Stimulated activated CD4-positive, alpha-beta T cell treated with anti-CD3 and anti-CD28 coated beads, Interleukin-2, amount 100 ng/mL, for 48 hours (primary cell): ENCODE data around the gene CPB2.

Source experiments
- DNase-seq, 2 donors: peaks; one replicate each; pipeline ENCODE4 v3.0.0-alpha.2; 2020

The CPB2 gene

DNA sequence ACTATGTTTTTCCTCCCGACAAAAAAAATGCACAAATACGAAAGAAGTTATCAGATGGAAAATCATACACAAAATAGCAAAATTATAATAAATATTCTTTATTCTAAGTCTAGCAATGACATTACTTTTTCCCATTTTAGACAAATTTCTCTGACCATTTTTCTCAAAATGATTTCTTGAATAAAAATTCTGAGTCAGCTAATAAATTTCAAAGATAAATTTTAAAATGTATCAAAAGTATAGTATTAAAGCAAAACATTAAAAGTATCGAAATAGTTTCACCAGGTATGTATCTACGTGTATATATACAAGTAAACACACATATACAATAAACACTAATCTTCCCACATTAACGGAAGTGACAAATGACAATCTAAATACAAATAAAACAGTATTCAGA, 61.2 kb downstream of the CPB2 start:
- no peak for DNase-seq

- no peak for DNase-seq
Measured at GRCh38 chr13:46041419-46041839, 63.4 kb downstream of the CPB2 start.

- no peak for DNase-seq
Measured at GRCh38 chr13:46040763-46041162, 64.1 kb downstream of the CPB2 start.

DNA sequence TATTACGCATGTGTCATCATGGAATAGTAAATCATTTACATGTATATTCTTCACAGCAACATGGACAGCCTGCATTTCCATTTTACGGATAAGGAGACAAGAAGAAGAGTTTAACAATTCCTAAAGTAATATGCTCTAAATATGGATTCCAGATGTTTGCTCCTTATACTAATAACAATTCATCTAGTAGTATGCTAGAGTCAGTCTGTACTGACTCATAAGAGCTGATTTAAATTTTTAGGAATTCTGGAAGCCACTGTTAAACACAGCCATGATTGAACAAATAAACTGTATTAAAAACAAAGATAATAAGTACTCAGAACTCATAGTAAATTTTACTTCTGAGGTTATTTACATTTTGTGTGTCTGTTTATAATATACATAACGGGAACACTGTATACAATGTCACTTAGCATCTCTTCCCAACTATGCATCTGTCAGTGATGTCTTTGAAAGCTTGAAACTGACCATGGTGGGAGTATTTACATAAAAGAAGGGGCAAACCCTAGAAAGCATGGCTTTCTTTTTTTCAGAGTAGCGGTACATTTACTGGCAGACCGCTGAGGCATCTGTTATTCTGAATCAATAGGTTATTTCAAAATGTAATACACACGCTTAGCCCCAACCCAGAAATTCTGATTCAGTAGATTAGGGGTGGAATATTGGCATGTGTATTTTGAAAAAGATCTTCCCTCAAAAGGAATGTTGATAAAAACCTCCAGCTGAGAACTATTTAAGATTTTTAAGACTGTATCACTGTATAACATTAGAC, 65.2 kb downstream of the CPB2 start:
- DNase-seq: no peak

GRCh38 chr13:46038296-46038695, 66.5 kb downstream of the CPB2 start:
- no peak for DNase-seq

GRCh38 chr13:46035066-46035465, 69.8 kb downstream of the CPB2 start:
- DNase-seq: no peak

DNA sequence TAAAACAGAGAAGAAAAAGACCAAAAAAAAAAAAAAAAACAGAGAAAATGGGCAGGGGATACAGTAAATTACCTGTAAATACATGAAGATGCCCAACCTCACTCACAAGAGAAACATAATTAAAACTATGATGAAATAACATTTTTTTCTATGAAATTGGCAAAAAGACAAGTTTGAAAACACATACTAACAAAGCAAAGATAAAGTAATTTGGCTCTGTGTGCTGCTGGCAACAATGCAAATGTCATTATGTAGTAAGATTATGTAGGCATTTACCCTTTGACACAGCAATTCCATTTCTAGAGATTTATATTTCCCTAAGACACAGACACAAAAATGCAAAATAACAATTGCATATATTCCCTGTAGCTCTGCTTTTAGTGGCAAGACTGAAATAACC, 72.5 kb downstream of the CPB2 start:
- no peak for DNase-seq

GRCh38 chr13:46031581-46032263, 73.1 kb downstream of the CPB2 start:
- no peak for DNase-seq

GRCh38 chr13:46025157-46025556, 79.7 kb downstream of the CPB2 start:
- DNase-seq: no peak

DNA sequence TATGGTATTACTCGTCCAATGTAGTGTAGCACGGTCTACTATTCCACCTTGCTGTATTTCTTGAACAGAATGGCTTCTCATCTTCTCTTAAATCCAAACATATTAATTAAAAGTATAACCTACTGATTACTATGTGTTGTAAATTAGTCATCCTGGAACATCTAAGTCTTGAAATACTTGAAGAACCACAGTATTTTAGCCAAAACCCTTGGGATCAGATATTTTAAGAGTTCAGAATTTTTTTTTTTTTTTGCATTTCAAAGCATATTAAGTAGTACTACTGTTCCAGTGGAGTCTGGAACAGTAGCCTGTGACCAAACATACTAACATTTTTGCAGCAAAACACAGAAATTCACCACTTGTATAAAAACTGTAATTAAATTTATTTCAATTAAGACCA, 82.4 kb downstream of the CPB2 start:
- DNase-seq: no peak

- no peak for DNase-seq
Measured at GRCh38 chr13:46016216-46016615, 88.6 kb downstream of the CPB2 start.

DNA sequence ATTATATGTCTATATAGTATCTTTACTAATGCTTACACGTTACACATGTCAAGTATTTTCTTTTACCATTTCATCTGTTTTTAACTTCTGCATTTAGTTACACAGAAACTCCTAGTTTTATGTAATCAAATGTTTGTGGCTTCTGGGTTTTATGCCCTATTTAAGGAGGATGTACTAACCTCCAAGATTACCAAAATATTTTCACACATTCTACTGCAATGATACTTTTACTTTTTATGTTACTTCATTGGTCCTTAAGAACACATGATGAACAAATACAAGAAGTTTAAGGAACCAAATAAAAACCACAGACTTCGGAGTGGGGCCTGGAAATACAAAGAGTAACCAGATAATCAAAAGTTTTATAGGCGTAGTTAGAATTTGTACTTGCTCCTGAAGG, 89.5 kb downstream of the CPB2 start:
- no peak for DNase-seq

DNA sequence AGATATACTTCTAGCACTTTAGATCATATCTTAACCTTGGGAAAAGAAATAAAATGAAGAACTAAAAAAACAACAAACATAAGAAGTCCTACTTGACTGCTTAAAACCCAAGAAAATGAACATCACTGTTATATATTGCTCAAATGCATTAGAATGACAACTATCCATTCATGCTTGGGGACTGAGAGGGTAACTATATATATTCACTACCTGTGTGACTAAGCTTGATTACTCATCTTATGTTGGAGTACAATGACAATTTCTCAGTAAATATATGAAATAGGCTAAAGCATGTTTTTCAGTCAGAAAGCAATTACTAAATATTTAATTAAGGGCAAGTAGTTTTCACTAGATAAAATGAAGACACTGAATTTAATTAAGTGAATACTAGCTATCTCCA, 92.4 kb downstream of the CPB2 start:
- DNase-seq: no peak

DNA sequence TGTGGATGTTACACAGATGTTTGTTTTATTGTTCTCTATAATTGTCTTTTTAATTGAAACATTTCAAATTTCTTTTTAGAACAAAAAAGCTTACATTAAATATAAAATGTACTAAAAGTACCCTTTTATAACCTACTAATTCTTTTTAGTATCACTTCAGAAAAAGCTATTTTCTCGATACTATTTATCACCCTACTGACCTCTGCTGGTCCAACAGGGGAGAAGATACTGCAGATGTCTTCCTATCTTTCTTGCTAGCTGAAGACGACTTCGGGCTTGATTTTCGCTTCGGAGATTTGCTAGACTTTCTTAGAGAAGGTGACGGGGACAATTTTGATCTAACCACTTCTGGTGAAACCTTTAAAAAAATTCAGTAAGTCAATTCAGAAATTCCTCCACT, 94.7 kb downstream of the CPB2 start:
- DNase-seq: no peak

DNA sequence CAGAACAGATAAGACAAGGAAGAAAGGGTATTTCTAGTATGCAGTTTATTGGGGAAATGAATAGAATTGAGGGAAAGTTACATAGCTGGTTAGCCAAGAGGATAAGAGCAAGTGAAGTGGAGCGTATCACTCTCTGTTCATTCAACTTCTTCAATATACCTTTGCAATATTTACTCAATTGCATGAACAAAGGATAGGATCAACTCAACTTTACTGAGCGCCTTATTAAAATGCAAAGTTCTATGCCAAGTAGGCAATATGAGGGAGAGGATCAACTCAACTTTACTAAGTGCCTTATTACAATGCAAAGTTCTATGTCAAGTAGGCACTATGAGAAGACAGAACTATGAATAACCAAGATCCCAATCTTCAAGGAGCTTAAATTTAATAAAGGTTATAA, 96.2 kb downstream of the CPB2 start:
- no peak for DNase-seq

- DNase-seq: no peak
Measured at GRCh38 chr13:46006688-46007452, 98.0 kb downstream of the CPB2 start.

- DNase-seq: no peak
Measured at GRCh38 chr13:46004491-46004890, 100.3 kb downstream of the CPB2 start.
